DLD1 (cell line): ENCODE data around the gene TIGD3.

Experiments used
- in situ Hi-C: cut with HindIII; loops from 2 replicates; pipeline ENCODE4 v1.10.0; 2017; ENCODE audit warnings: low sequenced_read_pairs

TIGD3 gene

GRCh38 chr11:65354265-65355012, at the start of gene TIGD3:
TIGD3 (plus strand) TSS chr11:65354751; CDS start chr11:65355809, 1,058 bp downstream.
- in situ Hi-C loops = loop anchor here (10.0 kb wide), 1 partner anchor 140 kb away; the partner anchor contains the start of gene MALAT1

DNA sequence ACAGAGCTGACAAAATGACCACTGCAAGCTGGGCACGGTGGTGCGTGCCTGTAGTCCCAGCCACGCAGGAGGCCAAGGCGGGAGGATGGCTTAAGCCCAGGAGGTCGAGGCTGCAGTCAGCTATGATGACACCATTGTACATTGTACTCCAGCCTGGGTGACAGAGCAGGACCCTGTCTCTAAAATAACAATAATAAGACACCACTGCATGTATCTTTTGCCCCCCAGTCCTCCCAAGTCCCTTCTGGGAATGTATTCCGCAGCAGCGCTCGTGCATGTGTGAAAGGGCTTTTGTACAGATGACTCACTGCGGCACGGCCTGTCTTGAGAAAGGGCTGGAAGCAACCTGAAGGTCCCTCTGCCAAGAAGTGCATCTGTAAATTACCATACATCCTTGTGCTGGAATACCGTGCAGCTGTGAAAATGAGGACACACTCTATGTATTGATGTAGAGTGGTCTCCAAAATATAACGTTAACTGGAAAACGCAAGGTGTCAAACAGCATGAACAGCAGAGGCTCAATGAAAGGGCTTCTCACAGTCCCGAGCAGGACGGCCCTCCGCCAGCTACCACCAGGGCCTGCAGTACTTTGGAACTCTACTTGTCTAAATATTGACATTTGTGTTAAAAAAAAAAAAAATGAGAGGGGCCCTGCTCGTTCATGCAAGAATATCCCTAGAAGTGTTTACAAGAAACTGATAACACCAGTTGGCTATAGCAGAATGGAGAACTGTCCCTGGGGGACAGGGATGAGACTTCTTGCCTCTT, 48.9 kb upstream of the TIGD3 start:
- in situ Hi-C loops = no loop called here

GRCh38 chr11:65307298-65308229, 47.0 kb upstream of the TIGD3 start:
- in situ Hi-C loops = no loop called here

DNA sequence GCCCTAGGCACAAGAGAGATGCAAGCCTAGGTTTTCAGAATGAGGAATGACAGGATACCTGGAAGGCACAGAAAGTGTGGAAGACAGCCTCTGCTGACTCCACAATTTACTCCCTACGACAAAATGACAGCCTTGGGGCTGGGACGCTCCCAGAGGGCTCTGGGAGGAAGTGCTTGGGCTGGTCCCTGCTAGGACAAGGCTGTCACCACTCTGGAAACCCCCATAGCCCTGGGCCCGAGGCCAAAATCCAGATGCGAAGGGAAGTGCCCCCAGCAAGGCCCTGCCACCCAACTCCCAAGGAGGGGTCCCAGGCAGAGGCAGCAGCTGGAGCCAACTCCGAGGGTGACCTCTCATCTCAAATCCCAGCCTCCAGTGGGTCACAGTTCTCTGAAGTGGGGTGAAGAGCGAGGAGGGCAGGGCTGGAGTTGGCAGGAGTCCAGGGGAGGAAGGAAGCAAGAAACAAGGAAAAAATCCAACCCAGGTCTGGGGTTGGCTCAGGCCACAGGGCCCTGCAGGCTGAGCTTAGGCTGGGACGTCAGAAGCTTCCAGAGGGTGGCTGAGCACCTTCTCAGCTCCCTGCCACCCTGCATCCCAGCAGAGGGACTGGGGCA, 46.2 kb upstream of the TIGD3 start:
- in situ Hi-C loops = no loop called here

DNA sequence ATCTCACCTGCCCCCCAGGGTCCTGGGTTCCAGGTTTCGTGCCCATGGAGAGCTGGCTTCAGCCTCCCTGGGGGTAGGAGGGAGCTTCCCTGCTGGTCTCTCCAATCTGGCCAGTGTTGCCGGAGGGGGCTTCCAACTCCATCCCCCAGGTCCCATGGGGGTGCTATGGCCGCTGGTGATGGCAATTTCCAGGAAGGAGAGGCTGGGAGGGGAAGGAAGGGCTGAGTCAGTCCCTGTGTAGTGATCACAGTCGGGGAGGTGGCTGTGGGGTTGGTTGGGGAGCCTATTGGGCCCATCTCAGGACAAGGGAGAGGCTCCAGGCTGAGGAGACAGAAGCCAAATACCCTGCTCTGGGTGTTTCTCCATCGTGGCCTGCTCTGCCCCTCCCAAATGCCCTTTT, 45.5 kb upstream of the TIGD3 start:
- in situ Hi-C loops = no loop called here

DNA sequence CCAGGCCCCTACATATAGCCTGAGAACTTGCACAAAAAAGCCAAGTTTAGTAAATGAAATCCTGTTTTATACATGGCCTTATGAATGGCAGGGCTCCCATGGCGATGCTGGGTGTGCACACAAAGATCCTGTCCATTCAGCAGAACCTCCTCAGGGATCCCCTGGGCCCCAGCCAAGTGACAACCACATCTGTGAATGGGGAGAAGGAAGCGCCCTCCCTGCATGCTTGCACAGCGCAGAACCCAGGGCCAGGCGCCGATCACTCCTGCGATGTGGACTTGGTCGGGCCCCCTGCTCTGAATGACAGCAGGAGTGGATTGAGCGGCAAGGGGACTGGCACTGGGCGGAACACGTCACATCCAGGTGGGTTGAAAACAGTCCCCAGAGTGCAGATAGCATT, 44.3 kb upstream of the TIGD3 start:
- in situ Hi-C loops = no loop called here

GRCh38 chr11:65310736-65311135, 43.8 kb upstream of the TIGD3 start:
- in situ Hi-C loops = no loop called here

DNA sequence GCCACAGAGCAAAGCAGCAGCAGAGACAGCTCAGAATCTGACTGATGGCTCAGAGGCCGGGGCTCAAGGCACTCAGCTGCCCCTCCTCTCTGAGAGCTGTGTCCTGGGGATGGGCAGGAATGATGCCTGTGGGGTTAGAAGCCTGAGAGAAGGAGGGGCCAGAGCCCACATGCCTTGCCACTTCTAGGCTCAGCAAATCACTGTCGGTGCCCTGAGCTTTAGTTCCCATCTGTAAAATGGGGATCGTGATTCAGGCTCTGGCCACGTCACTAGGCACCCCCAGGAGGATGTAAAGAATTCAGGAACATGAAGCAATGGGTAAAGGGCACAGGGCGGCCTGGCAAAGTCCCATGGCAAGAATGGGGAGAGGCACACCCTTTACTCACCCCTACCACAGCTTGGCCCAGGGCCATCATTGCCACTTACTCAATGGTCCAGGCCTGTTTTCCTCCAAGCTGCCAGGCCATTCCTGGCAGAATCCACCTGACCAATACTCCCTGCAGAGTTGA, 43.3 kb upstream of the TIGD3 start:
- in situ Hi-C loops = no loop called here

DNA sequence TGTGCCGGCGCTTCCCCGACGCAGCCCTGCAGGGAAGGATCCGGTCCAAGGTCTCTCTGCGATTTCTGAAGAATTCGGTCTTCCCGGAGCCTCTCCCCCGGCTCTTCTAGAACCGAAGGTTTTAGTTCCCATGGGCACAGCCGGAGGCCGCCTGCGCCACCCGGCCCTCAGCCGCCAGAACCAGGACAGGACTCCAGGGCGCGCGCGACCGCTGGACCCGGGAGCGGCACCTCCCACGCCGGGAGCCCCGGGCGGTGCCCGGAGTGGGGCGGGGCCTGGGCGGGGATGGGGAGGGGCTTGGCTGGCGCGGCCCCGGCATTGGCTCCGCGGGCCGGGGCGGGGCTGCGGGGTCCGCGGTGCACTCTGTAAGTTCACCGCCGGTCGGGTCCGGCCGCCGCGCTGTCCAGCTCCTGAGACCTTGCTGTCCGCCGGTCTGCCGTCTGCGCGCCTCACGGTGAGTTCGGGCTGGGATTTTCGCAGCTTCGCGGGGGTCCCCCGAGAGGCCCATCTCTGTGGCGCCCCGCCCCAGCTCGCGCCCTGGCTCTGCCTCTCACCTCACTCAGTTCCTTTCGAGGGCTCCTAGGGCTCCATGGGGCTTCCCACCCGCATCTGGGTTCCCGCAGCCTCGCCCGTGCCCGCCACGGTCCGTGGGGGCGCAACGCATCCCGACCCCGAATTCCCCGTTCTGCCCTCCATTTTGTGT, 39.9 kb upstream of the TIGD3 start, which contains the start of gene CDC42EP2:
Gene CDC42EP2 (plus strand): TSS at position 366 of the 703 bp plus-strand sequence. CDS start 6,033 bp downstream, outside the sequence.
- in situ Hi-C loops = no loop called here

DNA sequence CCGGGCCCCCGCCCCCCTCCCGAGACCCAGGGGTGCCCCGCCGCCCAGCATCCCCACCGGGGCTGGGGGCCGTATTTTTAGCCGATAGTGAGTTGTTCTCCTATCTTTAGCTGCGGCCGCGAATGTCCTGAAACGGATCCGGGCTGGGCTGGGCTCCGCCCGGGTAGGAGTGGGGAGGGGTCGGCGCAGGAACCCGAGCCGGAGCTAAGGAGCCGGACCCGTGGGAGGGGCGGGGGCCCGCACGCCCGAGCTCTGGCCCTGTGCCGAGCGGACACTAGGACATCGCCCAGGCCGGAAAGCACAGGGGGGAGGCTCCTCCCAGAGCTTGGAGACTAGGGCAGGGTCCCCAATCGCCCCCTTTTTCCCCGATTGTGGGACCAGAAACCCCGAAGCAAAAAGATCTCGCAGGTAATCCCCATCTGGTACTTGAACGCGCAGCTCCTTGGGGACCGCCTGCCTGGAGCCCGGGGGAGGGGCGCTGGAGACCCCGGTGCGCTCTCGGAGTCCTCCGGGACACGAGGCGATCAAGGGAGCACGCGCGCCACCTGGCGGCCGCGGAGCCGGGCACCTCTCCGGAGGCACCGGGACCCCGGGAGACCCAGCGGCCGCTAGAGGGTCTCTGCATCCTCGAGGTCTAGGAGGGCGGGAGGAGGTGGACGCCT, 39.2 kb upstream of the TIGD3 start:
- in situ Hi-C loops = no loop called here

- in situ Hi-C loops = no loop called here
Observed at GRCh38 chr11:65315866-65316226, 38.7 kb upstream of the TIGD3 start.

- in situ Hi-C loops = no loop called here
Observed at GRCh38 chr11:65316227-65317024, 38.1 kb upstream of the TIGD3 start.

- in situ Hi-C loops = no loop called here
Observed at GRCh38 chr11:65317025-65317786, 37.3 kb upstream of the TIGD3 start.

GRCh38 chr11:65320386-65321075, 34.0 kb upstream of the TIGD3 start:
- in situ Hi-C loops = no loop called here

DNA sequence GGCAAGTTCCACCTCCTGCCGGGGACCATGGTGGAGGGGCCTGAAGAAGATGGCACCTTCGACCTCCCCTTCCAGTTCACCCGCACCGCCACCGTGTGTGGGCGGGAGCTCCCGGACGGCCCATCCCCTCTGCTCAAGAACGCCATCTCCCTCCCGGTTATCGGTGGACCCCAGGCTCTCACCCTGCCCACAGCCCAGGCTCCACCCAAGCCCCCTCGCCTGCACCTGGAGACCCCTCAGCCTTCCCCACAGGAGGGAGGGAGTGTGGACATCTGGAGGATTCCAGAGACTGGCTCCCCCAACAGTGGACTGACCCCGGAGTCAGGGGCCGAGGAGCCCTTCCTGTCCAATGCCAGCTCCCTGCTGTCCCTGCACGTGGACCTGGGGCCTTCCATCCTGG, 33.5 kb upstream of the TIGD3 start:
- in situ Hi-C loops = no loop called here

- in situ Hi-C loops = no loop called here
Observed at GRCh38 chr11:65321828-65322485, 32.6 kb upstream of the TIGD3 start.

DNA sequence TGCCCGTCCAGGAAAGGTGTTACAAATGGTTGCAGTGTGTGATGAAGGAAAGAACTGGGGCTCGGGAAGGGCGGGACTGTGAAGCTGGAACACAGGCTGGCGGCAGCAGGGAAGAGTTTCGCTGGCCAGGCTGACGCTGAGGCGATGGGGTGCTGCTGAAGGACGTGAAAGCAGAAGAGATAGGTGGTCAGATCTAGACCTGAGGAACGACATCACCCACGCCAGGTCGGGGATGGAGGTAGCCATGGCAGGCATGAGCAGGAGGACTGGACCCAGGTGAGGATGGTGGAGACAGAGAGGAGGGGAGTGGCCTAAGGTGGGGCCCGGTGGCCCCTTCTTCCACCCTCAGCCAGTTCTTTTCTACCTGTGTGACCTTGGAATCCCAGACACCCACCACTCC, 30.7 kb upstream of the TIGD3 start:
- in situ Hi-C loops = no loop called here
